GM19023 (cell line): ENCODE measurements around the gene EGR4.

ENCODE experiments used
- ATAC-seq: cut with Tn5 transposase; IDR thresholded peaks from one replicate; pipeline ENCODE4 v1.9.1; 2021; ENCODE audit warnings: mild to moderate bottlenecking, moderate library complexity; ENCODE audit not compliant: unreplicated experiment

Gene EGR4

GRCh38 chr2:73293534-73294171 lies at the start of gene EGR4:
EGR4 (minus strand) TSS chr2:73293548; CDS start chr2:73293317, 231 bp downstream.
- peak; percentile 89 for ATAC-seq

DNA sequence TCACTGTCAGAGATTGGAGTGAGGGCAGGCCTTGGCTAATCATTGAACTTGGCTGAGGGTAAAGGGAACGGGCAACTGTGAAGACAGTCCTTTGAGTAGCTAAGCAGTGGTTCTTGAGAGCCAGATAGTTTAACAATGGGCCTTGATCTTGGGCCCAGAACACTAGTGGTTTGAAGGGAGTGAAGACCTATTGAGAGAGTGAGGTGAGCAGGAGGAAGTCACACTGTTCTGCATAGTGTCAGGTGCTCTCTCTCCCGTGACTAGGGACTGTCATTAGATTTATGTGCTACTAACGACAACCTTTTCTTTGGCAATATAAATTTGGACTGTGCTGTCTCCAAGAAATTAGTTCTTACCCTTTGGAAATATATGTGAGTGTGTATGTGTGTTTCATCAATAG lies 47.7 kb upstream of the EGR4 start:
- ATAC-seq = no peak

DNA sequence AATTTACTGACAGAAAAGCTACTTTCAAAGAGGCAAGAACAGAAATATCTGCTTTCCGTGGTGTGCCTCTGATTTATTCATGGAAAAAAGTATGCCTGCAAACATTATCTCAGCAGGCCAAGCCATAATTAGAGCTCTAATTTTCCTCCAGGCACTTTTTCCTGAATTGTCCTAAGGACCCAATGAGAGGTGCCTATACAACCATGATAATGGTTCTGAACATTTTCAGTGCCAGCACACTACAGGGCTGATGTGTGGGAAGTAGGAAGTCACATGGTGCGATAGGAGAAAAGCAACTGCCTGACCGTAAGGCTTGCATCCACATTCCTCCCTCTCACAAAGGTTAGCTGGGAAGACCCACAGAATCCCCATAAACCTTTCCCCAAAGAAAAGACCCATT lies 45.9 kb upstream of the EGR4 start:
- no peak for ATAC-seq

DNA sequence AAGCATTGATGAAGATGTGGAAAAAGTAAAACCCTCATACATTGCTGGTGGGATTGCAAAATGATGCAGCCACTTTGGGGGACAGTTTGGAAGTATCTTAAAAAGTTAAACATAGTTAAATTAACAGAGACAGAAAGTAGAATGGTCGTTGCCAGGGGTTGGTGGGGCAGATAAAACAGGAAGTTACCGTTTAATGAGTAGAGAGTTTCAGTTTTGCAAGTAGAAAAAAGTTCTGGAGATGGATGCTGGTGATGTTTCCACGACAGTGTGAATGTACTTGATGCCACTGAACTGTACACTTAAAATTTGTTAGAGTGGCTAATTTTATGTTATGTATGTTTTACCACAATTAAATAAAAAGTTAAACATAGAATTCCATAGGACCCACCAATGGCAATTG lies 44.5 kb upstream of the EGR4 start:
- no peak for ATAC-seq

DNA sequence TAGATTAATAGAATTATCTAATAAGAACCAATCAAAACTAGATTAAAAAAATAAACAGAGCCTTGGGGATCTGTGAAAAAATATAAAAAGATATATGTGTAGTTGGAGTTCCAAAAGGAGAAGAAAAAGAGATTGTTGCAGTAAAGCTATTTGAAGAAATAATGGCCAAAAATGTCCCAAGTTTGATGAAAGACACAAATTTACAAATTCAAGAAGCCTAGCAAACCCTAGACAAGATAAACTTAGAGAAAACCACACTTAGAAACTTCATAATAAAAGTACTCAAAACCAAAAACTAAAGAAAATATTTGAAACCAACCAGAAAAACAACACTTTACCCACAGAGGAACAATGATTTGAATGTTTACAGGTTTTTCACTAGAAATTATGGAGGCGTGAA lies 41.3 kb upstream of the EGR4 start:
- ATAC-seq = no peak

- no peak for ATAC-seq
These were observed 40.7 kb upstream of the EGR4 start for GRCh38 chr2:73334045-73334444.

GRCh38 chr2:73333564-73333963 lies 40.2 kb upstream of the EGR4 start:
- no peak for ATAC-seq

DNA sequence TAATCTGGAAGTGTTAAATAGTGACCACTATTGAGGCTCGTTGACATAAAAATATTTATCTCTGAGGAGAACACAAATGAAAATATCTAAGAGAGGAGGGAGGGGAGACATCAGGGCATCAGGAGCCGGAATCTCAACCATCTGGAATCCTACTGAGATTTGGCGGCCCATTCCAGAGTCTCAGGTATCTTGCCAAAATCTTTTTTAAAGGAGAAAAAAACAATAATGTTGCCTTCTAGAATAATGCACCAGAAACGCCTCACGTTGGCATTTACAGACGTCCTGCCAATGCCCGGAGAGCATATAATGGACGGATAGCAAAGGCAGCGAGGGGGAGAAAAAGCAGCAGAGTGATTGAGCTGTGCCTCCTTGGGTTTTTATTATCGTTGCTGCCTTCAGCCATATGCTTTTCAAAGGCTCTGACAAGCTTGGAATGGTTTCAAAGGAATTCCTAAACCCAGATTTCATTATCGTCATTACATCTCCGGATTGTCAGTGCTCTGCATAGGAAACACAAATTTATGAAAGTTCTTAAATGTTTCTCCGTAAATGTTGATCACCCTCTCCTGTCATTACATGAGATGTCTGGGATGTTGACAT lies 30.9 kb upstream of the EGR4 start:
- no peak for ATAC-seq

GRCh38 chr2:73323551-73323950 lies 30.2 kb upstream of the EGR4 start:
- no peak for ATAC-seq

DNA sequence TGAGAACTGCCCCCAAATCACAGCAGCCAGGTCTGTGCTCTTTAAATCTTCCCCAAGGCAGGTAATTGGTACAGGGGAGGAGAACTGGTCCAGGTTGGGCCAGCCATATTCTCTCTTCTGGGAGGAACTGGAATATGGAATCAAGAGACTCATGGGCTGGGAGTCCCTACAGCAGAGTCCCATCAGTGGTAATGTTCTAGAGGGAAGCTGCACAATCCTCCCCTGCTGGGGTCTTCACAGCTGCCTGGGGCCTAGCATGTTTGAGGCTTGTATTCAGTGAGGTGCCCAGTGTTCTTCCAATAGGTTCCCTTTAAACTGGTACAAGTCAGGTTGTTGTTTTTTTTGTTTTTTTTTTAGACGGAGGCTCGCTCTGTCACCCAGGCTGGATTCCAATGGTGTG lies 21.1 kb upstream of the EGR4 start:
- ATAC-seq = no peak

DNA sequence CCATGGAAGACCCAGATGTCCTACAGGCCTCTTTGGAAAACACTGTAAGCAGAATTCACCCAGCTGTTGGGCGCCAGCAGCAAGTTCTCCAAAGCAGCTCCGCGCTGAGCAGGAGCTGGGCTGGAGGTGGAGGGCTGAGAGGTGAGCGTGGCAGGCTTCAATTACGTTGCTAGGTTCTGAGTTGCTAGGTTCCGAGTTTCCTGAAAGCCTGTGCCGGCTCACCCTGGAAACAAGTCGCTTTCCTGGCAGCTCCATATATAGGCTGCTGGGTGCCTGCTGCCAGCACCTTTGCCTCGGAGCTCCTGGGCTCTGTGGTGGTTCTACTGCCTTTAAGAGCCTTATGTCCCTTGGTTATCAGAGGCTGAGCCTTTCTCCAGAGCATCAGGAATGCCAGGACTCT lies 14.4 kb upstream of the EGR4 start:
- ATAC-seq = no peak

- ATAC-seq = no peak
These were observed 8.3 kb upstream of the EGR4 start for GRCh38 chr2:73301636-73302035.

DNA sequence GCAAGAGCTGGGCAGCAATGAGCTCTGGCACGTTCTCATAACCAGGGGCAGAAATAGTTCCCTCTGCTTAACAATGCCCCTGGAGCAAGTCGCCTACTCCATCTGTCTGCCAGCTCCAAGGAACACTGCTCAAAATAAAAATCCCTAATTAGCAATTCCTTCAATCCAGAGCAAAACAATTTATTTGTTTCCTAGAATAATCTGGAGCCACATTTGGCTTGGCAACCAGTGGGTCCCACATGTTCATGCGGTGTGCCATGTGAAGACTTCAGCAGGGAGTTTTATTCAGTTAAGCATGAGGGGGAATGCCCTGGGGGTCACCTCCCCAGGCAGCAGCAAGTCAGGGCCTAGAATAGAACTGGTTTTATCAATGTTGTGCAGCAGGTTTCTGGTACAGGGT lies 7.6 kb upstream of the EGR4 start:
- no peak for ATAC-seq

- ATAC-seq = no peak
These were observed 4.2 kb upstream of the EGR4 start for GRCh38 chr2:73297586-73297985.

- no peak for ATAC-seq
These were observed 3.8 kb upstream of the EGR4 start for GRCh38 chr2:73297151-73297559.

- no peak for ATAC-seq
These were observed 2.5 kb upstream of the EGR4 start for GRCh38 chr2:73295751-73296400.

- ATAC-seq = no peak
These were observed 891 bp upstream of the EGR4 start for GRCh38 chr2:73294239-73294638.

- no peak for ATAC-seq
These were observed 328 bp downstream of the EGR4 start for GRCh38 chr2:73292906-73293533.

- no peak for ATAC-seq
These were observed 937 bp downstream of the EGR4 start for GRCh38 chr2:73292316-73292905.

DNA sequence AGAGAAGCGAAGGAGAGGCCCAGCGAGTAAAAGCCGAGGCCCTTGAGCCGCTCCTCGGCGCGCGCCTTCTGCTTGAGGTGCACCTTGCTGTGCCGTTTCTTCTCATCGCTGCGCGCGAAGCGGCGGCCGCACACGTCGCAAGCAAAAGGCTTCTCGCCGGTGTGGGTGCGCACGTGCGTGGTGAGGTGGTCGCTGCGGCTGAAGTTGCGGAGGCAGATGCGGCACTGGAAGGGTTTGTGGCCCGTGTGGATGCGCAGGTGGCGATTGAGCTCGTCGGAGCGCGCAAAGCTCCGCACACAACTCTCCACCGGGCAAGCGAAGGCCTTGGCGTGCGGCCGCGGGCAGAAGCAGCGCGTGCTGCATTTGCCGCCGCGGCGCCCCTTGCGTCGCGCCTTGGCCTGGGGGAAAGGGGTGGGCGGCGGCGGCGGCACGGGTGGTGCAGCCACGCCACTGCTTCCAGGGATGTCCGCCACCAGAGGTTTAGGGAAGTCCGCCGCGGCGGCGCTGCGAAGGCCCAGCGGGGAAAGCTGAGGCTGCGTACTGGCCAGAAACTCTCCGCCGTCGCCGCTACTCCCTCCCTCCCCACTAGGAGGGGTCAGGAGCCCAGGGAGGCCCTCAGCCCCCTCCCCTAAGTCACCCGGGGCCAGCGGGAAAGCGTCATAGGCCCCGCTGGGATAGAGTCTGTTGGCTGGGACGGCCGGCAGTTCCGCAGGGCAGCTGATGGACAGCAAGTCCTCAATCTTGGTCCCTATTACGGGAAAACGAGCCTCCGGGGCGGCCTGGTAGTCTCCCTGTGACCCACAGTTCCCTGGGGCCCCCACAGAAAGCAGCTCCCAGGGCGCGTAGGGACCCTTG lies 1.7 kb downstream of the EGR4 start:
- ATAC-seq = no peak

DNA sequence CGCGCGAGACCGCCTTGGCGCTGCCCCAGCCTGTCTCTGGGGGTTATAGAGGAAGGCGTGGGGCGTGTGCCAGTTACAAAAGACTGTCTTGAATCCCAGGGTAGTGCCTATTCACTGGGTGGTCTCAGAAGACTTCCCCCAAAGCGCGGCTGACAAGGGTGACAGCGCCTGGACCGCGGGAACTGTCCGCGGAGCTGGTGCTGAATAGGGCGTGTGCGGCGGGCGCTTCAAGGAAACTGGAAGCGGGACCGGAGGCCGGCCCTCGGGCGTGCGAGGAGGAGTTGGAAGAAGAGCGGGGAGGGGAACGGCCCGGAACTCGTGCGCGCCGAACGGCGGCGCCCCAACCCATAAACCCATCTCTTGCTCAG lies 2.3 kb downstream of the EGR4 start:
- no peak for ATAC-seq
